Liver (tissue), 9 donors: ENCODE data around the gene SOX8. TPM values are rescaled to one million over a fixed set of nuclear protein-coding genes. Genes with fewer than 3 reads are reported as not detected.

Experiments used
- DNase-seq: peaks from one replicate; pipeline ENCODE4 v3.0.0-alpha.2; 2017; ENCODE audit warnings: low spot score
- H3K27ac ChIP-seq, 2 donors: one replicate each; pipeline ENCODE4 v1.7.0; 2013; ENCODE audit warnings: inconsistent platforms in 2 of 2, low read length in 2 of 2, control low read depth in 1 of 2, low read depth in 1 of 2, mild to moderate bottlenecking in 1 of 2
- H3K27me3 ChIP-seq, 4 donors: one replicate each; pipeline versions ENCODE4 v1.6.1 to v1.7.0; 2013; ENCODE audit warnings: low read length in 3 of 4, inconsistent platforms in 1 of 4, mild to moderate bottlenecking in 1 of 4, moderate library complexity in 1 of 4; ENCODE audit not compliant: control insufficient read depth in 4 of 4, insufficient read depth in 4 of 4
- H3K36me3 ChIP-seq, 4 donors: one replicate each; pipeline versions ENCODE4 v1.6.1 to v1.7.0; 2013; ENCODE audit warnings: low read length in 3 of 4, mild to moderate bottlenecking in 3 of 4, low read depth in 1 of 4, moderate library complexity in 1 of 4; ENCODE audit not compliant: control insufficient read depth in 4 of 4, insufficient read depth in 3 of 4
- H3K4me1 ChIP-seq, 4 donors: one replicate each; pipeline versions ENCODE4 v1.6.1 to v1.7.0; 2013; ENCODE audit warnings: low read length in 3 of 4, mild to moderate bottlenecking in 3 of 4, moderate library complexity in 1 of 4; ENCODE audit not compliant: control insufficient read depth in 4 of 4, insufficient read depth in 4 of 4
- H3K4me3 ChIP-seq, 3 donors: one replicate each; pipeline versions ENCODE4 v1.6.1 to v1.7.0; 2013; ENCODE audit warnings: low read length in 3 of 3, control low read depth in 1 of 3, low read depth in 1 of 3, mild to moderate bottlenecking in 1 of 3
- H3K9ac ChIP-seq, 2 donors: one replicate each; pipeline ENCODE4 v1.7.0; 2013; ENCODE audit warnings: low read length in 2 of 2, mild to moderate bottlenecking in 2 of 2, moderate library complexity in 2 of 2, control low read depth in 1 of 2, low read depth in 1 of 2
- H3K9me3 ChIP-seq, 4 donors: one replicate each; pipeline versions ENCODE4 v1.6.1 to v1.7.0; 2013; ENCODE audit warnings: low read length in 3 of 4; ENCODE audit not compliant: control insufficient read depth in 4 of 4
- ATF3 ChIP-seq: IDR thresholded peaks from 2 replicates; pipeline ENCODE4 v1.6.1; 2016; ENCODE audit warnings: antibody characterized with exemption
- CTCF ChIP-seq: fragments of 150-350 bp; IDR thresholded peaks from 2 replicates; pipeline ENCODE4 v1.5.1; 2017; ENCODE audit warnings: improper control_type of control experiment, low read depth, low read length; ENCODE audit not compliant: missing input control
- EGR1 ChIP-seq, 2 donors: IDR thresholded peaks; 2 replicates each; pipeline ENCODE4 v1.6.1; 2016 to 2018; ENCODE audit warnings: antibody characterized with exemption in 2 of 2, low read depth in 2 of 2
- FOXA1 ChIP-seq: IDR thresholded peaks from 2 replicates; pipeline ENCODE4 v1.6.1; 2016; ENCODE audit warnings: antibody characterized with exemption
- FOXA2 ChIP-seq: IDR thresholded peaks from 2 replicates; pipeline ENCODE4 v1.6.1; 2016; ENCODE audit warnings: antibody characterized with exemption
- GABPA ChIP-seq, 2 donors: IDR thresholded peaks in 1 of 2; conservative IDR thresholded peaks in 1 of 2; 2 replicates each; pipeline ENCODE4 v1.6.1; 2016; ENCODE audit warnings: antibody characterized with exemption in 2 of 2, mild to moderate bottlenecking in 1 of 2, moderate library complexity in 1 of 2
- HNF4A ChIP-seq, 2 donors: conservative IDR thresholded peaks; 2 replicates each; pipeline ENCODE4 v1.6.1; 2016; ENCODE audit warnings: antibody characterized with exemption in 2 of 2, mild to moderate bottlenecking in 2 of 2
- HNF4G ChIP-seq: IDR thresholded peaks from 2 replicates; pipeline ENCODE4 v1.6.1; 2016; ENCODE audit warnings: antibody characterized with exemption
- REST ChIP-seq: IDR thresholded peaks from 2 replicates; pipeline ENCODE4 v1.6.1; 2016; ENCODE audit warnings: antibody characterized with exemption, mild to moderate bottlenecking
- RXRA ChIP-seq, 2 donors: IDR thresholded peaks; 2 replicates each; pipeline ENCODE4 v1.6.1; 2017 to 2018; ENCODE audit warnings: antibody characterized with exemption in 2 of 2, mild to moderate bottlenecking in 1 of 2
- TAF1 ChIP-seq: conservative IDR thresholded peaks from 2 replicates; pipeline ENCODE4 v1.6.1; 2016; ENCODE audit warnings: antibody characterized with exemption, mild to moderate bottlenecking
- YY1 ChIP-seq: IDR thresholded peaks from 2 replicates; pipeline ENCODE4 v1.6.1; 2016; ENCODE audit warnings: antibody characterized with exemption, mild to moderate bottlenecking
- ZBTB33 ChIP-seq: IDR thresholded peaks from 2 replicates; pipeline ENCODE4 v1.6.1; 2016; ENCODE audit warnings: antibody characterized with exemption
- WGBS: extraction: QIAGEN DNeasy Blood & Tissue Kit; methylation state at CpG from one replicate; pipeline ENCODE4 v1.1.7; 2013; 5-methylcytosine and 5-hydroxymethylcytosine counted together
- polyA plus RNA-seq, 2 donors: library from polyadenylated mRNA; stranded (reverse) in 1 of 2; unstranded in 1 of 2; fragments of 200-250 nt in 1 of 2; fragments of >200 nt in 1 of 2; fragmentation: Nextera tagmentation in 1 of 2; extraction: Ambion mirVana in 1 of 2; gene quantifications; one replicate each; pipeline versions ENCODE4 v1.2.1 to v1.2.3, GENCODE V29; 2013 to 2015
- total RNA-seq, 2 donors: library from RNA; depleted of rRNA; stranded (reverse); fragments of >200 nt; gene quantifications; one replicate each; pipeline ENCODE4 v1.2.3, GENCODE V29; 2014
- donor health status: healthy.
- donor health status: healthy.
- donor health status: healthy.
- donor health status: healthy.
- donor health status: healthy.

The SOX8 gene
- total and polyA plus RNA-seq, 4 donors, result 0.05 to 0.33 (median 0.17) TPM; not detected in 1

GRCh38 chr16:984121-984694 is 2.6 kb downstream of the SOX8 start:
- Histone ChIP-seq H3K4me1 (peaks cover 3 to 23% (median 9%) of the 10 kb centered on the region in 4 donors), H3K27ac (no peak overlapping the region), H3K9ac (no peak overlapping the region), H3K27me3 (peaks cover 0 to 3% (median 0%) of the 10 kb centered on the region in 4 donors), H3K9me3 (no peaks in the 10 kb centered on the region), H3K36me3 (no peaks in the 10 kb centered on the region), H3K4me3 (no peak overlapping the region)
- DNase-seq, result no peak
- TF ChIP-seq CTCF (no peak), REST (no peak), HNF4A (conservative IDR thresholded peaks at IDR 0.05) (no peak), FOXA1 (no peak), HNF4G (no peak), ZBTB33 (no peak), EGR1 (IDR thresholded peaks at IDR 0.05; ENCODE audit: low read depth in 2 of 2) (no peak), RXRA (IDR thresholded peaks at IDR 0.05) (no peak), ATF3 (no peak), FOXA2 (no peak), YY1 (no peak), GABPA (IDR thresholded peaks at IDR 0.05 in 1 of 2, conservative IDR thresholded peaks at IDR 0.05 in 1 of 2) (no peak), TAF1 (no peak)
- WGBS, result 80% methylated on average over 22 of the region's 22 CpGs

GRCh38 chr16:984736-985636 is 3.4 kb downstream of the SOX8 start:
- Histone ChIP-seq H3K36me3 (no peaks in the 10 kb centered on the region), H3K4me1 (peaks cover 3 to 22% (median 9%) of the 10 kb centered on the region in 4 donors), H3K9me3 (no peaks in the 10 kb centered on the region), H3K9ac (no peak overlapping the region), H3K4me3 (no peak overlapping the region), H3K27ac (no peak overlapping the region), H3K27me3 (peaks cover 0 to 3% (median 0%) of the 10 kb centered on the region in 4 donors)
- DNase-seq, result no peak
- no peak for TF ChIP-seq RXRA (IDR thresholded peaks at IDR 0.05)
- no peak for TF ChIP-seq FOXA2
- 93% methylated on average over 78 of the region's 78 CpGs for WGBS
